GM19025 (cell line): ENCODE data around the gene CLDN1.
A peak's percentile ranks its signal among the peaks of the same experiment; 100 is the strongest.

Source experiments
- ATAC-seq: cut with Tn5 transposase; IDR thresholded peaks from one replicate; pipeline ENCODE4 v1.9.1; 2021; ENCODE audit warnings: mild to moderate bottlenecking, low read depth, moderate library complexity; ENCODE audit not compliant: unreplicated experiment

Gene CLDN1

GRCh38 chr3:190321789-190322603 lies at the start of gene CLDN1:
Gene CLDN1 (minus strand): TSS chr3:190322446. CDS start chr3:190322206, 240 bp downstream.
- ATAC-seq: peak; percentile 61

GRCh38 chr3:190371152-190371551 lies 48.9 kb upstream of the CLDN1 start:
- ATAC-seq: no peak

DNA sequence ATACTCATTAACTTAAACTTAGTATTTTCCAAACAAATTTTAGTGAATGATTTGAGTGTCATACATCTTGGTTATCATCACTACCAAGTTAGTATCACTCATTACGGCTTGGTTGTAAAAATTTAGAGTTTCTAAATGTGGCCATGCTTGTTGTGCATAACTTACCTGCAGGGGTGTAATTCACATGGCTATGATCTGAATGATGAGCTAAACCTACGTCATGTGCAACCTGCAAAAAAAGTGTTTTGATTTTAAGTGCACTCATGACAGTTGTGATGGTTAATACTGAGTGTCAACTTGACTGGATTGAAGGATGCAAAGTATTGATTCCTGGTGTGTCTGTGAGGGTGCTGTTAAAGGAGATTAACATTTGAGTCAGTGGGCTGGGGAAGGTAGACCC lies 48.1 kb upstream of the CLDN1 start:
- no peak for ATAC-seq

DNA sequence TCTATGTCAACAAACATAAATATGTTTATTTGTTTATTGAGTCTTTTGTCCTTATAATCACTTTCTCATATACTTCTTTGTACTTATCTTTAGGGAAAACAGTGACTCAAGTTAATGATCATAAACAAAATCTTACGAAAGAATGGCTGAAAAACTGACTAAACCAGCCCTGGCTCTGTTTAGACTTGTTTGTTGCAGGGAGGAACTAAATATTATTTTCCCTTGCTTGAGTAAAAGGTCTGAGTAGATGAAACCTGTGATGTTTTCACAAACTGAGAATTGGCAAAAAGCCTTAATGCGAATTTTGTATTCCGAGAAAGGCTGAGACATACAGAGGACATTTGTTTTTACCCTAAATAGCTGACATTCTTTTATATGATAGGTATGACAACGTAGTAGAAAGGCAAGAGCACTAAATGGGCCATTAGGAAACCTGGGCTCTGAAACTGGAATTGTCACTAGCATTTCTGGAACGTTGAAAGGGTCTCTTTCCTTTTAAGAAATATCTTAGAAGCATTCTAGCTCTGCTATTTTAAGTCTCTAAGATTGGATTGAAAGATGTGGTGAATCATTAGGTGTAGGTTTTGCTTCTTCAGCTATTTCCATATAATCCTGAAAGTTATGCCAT lies 47.5 kb upstream of the CLDN1 start:
- no peak for ATAC-seq

DNA sequence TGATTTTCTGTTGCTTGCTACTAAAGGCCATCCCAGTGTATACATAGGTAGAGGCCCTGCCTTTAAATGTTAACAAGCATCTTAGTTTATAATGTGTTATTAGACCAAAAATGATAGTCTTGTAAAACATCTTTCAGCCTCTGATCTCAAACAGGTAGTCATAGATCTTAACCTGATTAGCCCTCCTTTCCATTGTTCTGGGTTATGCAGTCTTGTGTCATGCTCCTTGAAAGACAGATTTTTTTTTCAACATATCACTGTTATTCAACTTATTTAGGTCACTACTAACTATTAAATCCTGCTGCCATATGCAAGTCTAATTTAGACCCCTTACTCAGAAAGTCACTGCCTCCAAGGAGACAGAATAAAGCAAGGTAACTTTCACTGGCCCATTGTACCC lies 46.6 kb upstream of the CLDN1 start:
- ATAC-seq: no peak

DNA sequence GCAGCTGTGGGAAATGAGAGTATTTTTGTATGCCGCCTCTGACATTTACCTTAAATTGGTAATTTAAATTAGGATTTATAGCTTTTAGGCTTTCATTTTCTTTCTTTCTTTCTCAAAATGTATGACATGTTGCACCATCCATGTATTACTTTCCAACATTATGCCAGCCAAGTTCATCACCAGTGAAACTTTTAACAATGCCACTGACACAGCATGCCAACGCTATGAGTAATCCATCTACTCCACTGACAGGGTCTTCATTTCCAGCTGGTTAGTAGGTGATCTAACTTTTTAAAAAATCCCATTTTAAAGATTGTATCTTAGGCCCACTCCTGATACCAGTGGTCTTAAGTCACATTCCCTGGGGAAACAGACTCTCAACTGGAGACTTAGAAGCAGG lies 43.9 kb upstream of the CLDN1 start:
- no peak for ATAC-seq

DNA sequence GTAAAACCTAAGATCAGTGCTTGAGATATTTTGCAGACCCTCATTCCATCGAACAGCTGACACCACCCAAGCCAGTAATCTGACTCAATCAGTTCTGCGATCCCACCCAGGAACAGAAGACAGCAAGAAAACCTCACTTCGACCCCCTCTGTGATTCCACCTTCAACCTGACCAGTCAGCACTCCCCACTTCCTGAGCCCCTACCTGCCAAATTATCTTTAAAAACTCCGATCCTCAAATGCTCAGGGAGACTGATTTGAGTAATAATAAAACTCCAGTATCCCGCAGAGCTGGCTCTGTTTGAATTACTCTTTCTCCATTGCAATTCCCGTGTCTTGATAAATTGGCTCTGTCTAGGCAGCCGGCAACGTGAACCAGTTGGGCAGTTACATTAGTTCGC lies 40.0 kb upstream of the CLDN1 start:
- no peak for ATAC-seq

GRCh38 chr3:190361791-190362190 lies 39.5 kb upstream of the CLDN1 start:
- ATAC-seq: no peak

DNA sequence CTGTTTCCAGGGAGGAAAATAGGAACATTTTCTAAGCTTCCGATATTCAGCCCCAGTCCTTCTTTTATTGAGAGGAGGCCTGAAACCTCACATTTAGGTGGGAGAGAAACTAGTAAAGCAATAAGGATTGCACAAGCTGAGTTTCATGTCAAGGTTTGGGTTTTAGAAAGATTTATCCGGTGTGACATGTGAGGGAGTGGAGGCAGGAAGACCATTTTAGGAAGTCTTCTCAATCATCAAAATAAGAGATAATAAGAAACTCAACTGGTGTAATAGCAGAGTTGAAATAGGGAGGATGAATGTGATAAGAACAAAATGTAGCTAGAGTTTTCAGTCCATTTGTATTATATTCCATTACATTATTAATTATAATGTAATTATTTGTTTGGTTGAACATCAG lies 38.0 kb upstream of the CLDN1 start:
- no peak for ATAC-seq

DNA sequence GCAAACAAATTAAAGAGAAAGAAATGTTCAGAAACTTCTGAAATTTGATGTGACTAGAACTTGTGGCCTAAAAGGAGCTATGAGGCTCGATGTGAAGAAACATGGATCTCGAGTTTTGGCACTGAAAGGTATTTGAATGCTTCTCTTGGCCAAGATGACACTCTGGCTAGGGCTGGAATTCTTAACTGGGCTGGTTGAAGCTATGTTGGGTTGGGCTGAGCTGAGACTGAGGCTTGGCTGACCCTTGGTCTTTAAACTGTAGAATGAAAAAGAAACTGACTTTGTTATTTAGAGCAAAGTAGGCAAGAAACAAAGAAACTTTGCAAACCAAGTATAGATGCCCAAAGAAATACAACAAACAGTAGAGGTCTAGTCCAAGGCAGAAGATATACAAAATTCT lies 37.6 kb upstream of the CLDN1 start:
- ATAC-seq: no peak

DNA sequence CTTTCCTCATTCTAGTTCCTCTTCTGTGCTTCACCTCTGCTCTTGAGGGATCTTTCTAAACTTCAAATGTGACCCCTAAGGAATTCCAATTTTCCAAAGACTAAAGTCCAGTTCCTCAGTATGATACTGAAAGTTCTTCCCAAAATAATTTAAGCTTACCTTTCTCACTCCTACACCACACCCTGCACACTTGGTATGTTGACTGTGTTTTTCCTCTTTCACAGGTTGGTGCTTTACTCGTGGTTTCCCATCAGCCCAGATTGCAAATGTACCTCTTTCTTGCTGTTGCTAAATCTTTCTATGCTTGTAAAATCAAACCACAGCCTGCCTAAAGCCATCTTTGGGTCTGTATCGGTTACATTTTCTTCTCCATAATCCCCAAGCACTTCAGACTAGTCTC lies 35.2 kb upstream of the CLDN1 start:
- no peak for ATAC-seq

GRCh38 chr3:190356246-190356645 lies 34.0 kb upstream of the CLDN1 start:
- ATAC-seq: no peak

DNA sequence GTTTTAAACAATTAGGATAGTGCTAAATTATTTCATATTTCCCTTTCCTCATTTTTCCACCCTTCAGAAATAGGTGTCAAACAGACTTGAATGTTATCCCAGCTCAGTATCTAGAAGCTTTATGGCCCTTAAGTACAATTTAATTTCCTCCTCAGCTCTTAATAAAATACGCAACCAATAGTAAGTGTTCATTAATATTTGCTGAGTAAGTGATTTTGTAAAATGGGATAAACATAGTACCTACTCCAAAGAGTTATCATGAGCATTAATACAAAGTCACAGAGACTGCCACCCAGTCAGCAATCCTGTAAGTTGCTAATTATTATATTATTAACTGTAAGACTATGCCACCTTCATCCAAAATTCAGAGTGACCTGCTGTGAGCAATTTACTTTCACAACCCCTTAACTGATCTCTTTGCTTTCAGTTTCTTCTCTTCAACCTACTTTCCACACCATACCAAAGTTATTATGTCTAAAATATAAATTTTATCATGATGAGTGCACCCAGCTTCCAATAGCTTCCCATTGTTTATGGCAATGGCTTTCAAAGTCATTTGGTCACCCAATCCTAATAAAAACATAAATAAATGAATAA lies 30.7 kb upstream of the CLDN1 start:
- no peak for ATAC-seq

DNA sequence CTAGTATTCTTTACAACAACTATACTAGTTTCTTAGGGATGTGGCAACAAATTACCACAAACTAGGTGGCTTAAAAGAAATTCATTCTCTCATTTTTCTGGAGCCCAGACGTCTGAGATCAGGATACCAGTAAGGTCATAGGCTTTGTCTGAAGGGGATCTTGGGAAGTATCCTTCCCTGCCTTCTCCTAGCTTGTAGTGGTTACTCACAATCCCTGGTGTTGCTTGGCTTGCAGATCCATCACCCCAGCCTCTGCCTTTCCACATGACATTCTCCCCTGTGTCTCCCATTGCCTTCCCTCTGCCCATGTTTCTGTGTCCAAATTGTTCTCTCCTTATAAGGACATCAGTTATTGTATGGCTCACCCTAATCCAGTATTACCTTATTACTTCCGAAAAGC lies 24.3 kb upstream of the CLDN1 start:
- ATAC-seq: no peak

GRCh38 chr3:190345878-190346277 lies 23.6 kb upstream of the CLDN1 start:
- no peak for ATAC-seq

- ATAC-seq: no peak
Observed at GRCh38 chr3:190345027-190345821, 23.0 kb upstream of the CLDN1 start.

DNA sequence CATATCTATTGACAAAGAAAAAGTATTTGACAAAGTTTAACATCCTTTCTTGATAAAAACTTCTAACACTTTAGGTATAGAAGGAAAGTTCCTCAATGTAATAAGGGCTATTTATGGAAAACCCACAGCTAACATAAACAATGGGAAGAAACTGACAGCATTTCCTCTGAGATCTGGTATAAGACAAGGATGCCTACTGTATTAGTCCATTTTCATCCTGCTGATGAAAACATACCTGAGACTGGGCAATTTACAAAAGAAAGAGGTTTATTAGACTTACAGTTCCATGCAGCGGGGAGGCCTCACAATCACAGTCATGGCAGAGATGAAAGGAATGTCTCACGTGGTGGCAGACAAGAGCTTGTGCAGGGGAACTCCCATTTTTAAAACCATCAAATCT lies 17.8 kb upstream of the CLDN1 start:
- ATAC-seq: no peak

GRCh38 chr3:190339130-190339529 lies 16.9 kb upstream of the CLDN1 start:
- no peak for ATAC-seq

DNA sequence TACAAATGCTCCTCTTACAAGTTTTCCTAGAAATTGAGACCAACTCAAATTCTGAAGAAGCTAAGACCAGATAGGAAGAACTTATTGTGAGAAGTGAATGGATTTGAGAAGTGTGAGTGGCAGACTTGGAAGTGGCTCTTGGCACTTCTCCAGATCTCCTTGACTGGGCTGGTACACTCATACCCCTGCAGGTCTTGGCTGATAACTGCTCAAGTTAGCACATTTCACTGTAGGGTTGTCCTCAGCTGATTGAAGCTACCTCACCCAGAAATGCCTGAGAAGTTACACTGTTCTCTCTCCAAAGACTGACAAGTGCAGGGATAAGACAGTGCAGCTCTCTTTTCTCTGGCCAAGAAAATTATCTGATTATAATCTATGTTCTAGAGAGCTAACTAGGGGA lies 16.5 kb upstream of the CLDN1 start:
- ATAC-seq: no peak

GRCh38 chr3:190337301-190337700 lies 15.1 kb upstream of the CLDN1 start:
- no peak for ATAC-seq
